Glomerular endothelial cell (primary cell): ENCODE data around the gene PLEKHB2. TPM values are rescaled to one million over a fixed set of nuclear protein-coding genes. Genes with fewer than 3 reads are reported as not detected.

ENCODE experiments used
- total RNA-seq: library from RNA; depleted of rRNA; stranded (reverse); fragments of >200 nt; gene quantifications from 2 replicates; pipeline ENCODE4 v1.2.3, GENCODE V29; 2015

The PLEKHB2 gene
- total RNA-seq, 1 donor from 2014 or later: 113 TPM

Other genes starting within 250 kb of the PLEKHB2 start
- 123 and 145 TPM in 2 replicates for gene FAM168B, start 11.9 kb upstream of the PLEKHB2 start, total RNA-seq
- not detected in 2 replicates for gene POTEE, start 104.2 kb downstream of the PLEKHB2 start, total RNA-seq